ENCODE data around the gene NLRC4. TPM values are rescaled to one million over a fixed set of nuclear protein-coding genes. Genes with fewer than 3 reads are reported as not detected.

NLRC4 gene
- total and polyA plus RNA-seq, 10 of the 15 experiments (the other 5 are each of a cell fraction or from before 2014, with no cell fraction given), result 0.01 to 0.58 (median 0.40) TPM

DNA sequence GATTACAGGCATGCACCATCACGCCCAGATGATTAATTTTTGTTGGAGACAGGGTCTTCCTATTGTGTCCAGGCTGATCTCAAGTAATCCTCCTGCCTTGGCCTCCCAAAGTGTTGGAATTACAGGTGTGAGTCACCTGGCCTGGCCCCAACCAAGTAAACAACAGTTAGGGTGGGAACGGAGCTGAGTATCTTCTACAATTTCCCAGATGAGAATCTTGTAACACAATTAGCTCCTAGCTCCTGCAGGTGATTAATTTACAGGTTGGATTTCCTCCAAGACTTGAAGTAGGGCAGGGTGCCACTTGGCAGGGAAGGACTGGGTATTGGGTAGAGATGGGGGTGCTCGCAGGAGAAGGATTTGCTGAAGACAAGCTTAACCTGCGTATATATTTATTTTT lies 17.8 kb downstream of the NLRC4 start:
- ATAC-seq (no peak), DNase-seq (ENCODE audit: low read depth, low spot score) (no peak), FAIRE-seq (no peak)
- no peaks in the 10 kb centered on the region for H3K9me3 ChIP-seq (replicated peaks; ENCODE audit: control insufficient read depth, insufficient read depth, low read length)
- no peak overlapping the region for H3K4me3 ChIP-seq
- intact Hi-C loops (cut with micrococcal nuclease; ENCODE audit: unreplicated experiment), result no loop called here
- ChIA-PET RAD21 (ENCODE audit: unreplicated experiment) (no interaction called here), POLR2A (no interaction called here), CTCF (no interaction called here), SMC1A (ENCODE audit: uncharacterized antibody, unreplicated experiment) (no interaction called here)
- no peak overlapping the region for H2AFZ ChIP-seq (ENCODE audit: control insufficient read depth, low read depth, low read length)
- no peaks in the 10 kb centered on the region for H3K36me3 ChIP-seq (ENCODE audit: control insufficient read depth in 2 of 2, insufficient read depth in 2 of 2, low read length in 1 of 2)
- H4K20me1 ChIP-seq (ENCODE audit: control insufficient read depth, insufficient read depth), result no peaks in the 10 kb centered on the region
- H3K4me2 ChIP-seq (ENCODE audit: control insufficient read depth, insufficient read depth), result no peak overlapping the region
- H3K27me3 ChIP-seq (replicated peaks in 1 of 2; ENCODE audit: control insufficient read depth in 2 of 2, insufficient read depth in 2 of 2, low read length in 1 of 2), result no peaks in the 10 kb centered on the region
- no TSS peak for BruUV-seq (replicated peaks)
- H3K79me2 ChIP-seq (ENCODE audit: control insufficient read depth, insufficient read depth, low read length), result no peaks in the 10 kb centered on the region
- H3K27ac ChIP-seq (ENCODE audit: control insufficient read depth, insufficient read depth), result no peak overlapping the region
- no peak overlapping the region for H3K9ac ChIP-seq (ENCODE audit: control insufficient read depth, insufficient read depth, low read length)
- in situ Hi-C loops (cut with MboI), result no loop called here
- WGBS (ENCODE audit: insufficient coverage, insufficient replicate concordance, low lambda C conversion rate, missing lambda C conversion rate), result 62% methylated on average over 4 of the region's 4 CpGs
- no peaks in the 10 kb centered on the region for H3K4me1 ChIP-seq (ENCODE audit: control insufficient read depth, insufficient read depth, low read length)
- TF ChIP-seq ZNF24 (IDR thresholded peaks at IDR 0.05) (no peak), KAT2A (conservative IDR thresholded peaks at IDR 0.05; ENCODE audit: control insufficient read depth, low read depth, low read length) (no peak), ATF7 (IDR thresholded peaks at IDR 0.05; ENCODE audit: low read depth) (no peak), BHLHE40 (IDR thresholded peaks at IDR 0.05; ENCODE audit: borderline replicate concordance in 1 of 2, low read depth in 2 of 2, low read length in 1 of 2) (no peak), MTA3 (IDR thresholded peaks at IDR 0.05; ENCODE audit: borderline replicate concordance, low read length) (no peak), MYB (IDR thresholded peaks at IDR 0.05; ENCODE audit: borderline replicate concordance, low read depth, low read length) (no peak), IKZF2 (IDR thresholded peaks at IDR 0.05) (no peak)
- TF ChIP-seq, protein P1, sequence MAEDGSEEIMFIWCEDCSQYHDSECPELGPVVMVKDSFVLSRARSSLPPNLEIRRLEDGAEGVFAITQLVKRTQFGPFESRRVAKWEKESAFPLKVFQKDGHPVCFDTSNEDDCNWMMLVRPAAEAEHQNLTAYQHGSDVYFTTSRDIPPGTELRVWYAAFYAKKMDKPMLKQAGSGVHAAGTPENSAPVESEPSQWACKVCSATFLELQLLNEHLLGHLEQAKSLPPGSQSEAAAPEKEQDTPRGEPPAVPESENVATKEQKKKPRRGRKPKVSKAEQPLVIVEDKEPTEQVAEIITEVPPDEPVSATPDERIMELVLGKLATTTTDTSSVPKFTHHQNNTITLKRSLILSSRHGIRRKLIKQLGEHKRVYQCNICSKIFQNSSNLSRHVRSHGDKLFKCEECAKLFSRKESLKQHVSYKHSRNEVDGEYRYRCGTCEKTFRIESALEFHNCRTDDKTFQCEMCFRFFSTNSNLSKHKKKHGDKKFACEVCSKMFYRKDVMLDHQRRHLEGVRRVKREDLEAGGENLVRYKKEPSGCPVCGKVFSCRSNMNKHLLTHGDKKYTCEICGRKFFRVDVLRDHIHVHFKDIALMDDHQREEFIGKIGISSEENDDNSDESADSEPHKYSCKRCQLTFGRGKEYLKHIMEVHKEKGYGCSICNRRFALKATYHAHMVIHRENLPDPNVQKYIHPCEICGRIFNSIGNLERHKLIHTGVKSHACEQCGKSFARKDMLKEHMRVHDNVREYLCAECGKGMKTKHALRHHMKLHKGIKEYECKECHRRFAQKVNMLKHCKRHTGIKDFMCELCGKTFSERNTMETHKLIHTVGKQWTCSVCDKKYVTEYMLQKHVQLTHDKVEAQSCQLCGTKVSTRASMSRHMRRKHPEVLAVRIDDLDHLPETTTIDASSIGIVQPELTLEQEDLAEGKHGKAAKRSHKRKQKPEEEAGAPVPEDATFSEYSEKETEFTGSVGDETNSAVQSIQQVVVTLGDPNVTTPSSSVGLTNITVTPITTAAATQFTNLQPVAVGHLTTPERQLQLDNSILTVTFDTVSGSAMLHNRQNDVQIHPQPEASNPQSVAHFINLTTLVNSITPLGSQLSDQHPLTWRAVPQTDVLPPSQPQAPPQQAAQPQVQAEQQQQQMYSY (CRISPR knock-in tag; IDR thresholded peaks at IDR 0.05), result no peak
- TF ChIP-seq, protein P2, sequence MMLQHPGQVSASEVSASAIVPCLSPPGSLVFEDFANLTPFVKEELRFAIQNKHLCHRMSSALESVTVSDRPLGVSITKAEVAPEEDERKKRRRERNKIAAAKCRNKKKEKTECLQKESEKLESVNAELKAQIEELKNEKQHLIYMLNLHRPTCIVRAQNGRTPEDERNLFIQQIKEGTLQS (IDR thresholded peaks at IDR 0.05; ENCODE audit: borderline replicate concordance, extremely low read depth, low read depth, low read length), result no peak
- TF ChIP-seq, protein P3, sequence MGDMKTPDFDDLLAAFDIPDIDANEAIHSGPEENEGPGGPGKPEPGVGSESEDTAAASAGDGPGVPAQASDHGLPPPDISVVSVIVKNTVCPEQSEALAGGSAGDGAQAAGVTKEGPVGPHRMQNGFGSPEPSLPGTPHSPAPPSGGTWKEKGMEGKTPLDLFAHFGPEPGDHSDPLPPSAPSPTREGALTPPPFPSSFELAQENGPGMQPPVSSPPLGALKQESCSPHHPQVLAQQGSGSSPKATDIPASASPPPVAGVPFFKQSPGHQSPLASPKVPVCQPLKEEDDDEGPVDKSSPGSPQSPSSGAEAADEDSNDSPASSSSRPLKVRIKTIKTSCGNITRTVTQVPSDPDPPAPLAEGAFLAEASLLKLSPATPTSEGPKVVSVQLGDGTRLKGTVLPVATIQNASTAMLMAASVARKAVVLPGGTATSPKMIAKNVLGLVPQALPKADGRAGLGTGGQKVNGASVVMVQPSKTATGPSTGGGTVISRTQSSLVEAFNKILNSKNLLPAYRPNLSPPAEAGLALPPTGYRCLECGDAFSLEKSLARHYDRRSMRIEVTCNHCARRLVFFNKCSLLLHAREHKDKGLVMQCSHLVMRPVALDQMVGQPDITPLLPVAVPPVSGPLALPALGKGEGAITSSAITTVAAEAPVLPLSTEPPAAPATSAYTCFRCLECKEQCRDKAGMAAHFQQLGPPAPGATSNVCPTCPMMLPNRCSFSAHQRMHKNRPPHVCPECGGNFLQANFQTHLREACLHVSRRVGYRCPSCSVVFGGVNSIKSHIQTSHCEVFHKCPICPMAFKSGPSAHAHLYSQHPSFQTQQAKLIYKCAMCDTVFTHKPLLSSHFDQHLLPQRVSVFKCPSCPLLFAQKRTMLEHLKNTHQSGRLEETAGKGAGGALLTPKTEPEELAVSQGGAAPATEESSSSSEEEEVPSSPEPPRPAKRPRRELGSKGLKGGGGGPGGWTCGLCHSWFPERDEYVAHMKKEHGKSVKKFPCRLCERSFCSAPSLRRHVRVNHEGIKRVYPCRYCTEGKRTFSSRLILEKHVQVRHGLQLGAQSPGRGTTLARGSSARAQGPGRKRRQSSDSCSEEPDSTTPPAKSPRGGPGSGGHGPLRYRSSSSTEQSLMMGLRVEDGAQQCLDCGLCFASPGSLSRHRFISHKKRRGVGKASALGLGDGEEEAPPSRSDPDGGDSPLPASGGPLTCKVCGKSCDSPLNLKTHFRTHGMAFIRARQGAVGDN (IDR thresholded peaks at IDR 0.05), result no peak
- TF ChIP-seq, protein P4, sequence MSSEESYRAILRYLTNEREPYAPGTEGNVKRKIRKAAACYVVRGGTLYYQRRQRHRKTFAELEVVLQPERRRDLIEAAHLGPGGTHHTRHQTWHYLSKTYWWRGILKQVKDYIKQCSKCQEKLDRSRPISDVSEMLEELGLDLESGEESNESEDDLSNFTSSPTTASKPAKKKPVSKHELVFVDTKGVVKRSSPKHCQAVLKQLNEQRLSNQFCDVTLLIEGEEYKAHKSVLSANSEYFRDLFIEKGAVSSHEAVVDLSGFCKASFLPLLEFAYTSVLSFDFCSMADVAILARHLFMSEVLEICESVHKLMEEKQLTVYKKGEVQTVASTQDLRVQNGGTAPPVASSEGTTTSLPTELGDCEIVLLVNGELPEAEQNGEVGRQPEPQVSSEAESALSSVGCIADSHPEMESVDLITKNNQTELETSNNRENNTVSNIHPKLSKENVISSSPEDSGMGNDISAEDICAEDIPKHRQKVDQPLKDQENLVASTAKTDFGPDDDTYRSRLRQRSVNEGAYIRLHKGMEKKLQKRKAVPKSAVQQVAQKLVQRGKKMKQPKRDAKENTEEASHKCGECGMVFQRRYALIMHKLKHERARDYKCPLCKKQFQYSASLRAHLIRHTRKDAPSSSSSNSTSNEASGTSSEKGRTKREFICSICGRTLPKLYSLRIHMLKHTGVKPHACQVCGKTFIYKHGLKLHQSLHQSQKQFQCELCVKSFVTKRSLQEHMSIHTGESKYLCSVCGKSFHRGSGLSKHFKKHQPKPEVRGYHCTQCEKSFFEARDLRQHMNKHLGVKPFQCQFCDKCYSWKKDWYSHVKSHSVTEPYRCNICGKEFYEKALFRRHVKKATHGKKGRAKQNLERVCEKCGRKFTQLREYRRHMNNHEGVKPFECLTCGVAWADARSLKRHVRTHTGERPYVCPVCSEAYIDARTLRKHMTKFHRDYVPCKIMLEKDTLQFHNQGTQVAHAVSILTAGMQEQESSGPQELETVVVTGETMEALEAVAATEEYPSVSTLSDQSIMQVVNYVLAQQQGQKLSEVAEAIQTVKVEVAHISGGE (CRISPR knock-in tag; IDR thresholded peaks at IDR 0.05), result no peak
